PC-3 (cell line): ENCODE results near the gene CCR2.

Experiments used
- CTCF ChIP-seq: fragments of 300-600 bp; sonication (generic); conservative IDR thresholded peaks from 2 replicates; pipeline ENCODE4 v1.5.1; 2017; ENCODE audit warnings: antibody characterized with exemption, low read depth, mild to moderate bottlenecking, low read length
- EZH2 ChIP-seq: fragments of 300-600 bp; sonication (generic); IDR thresholded peaks from one replicate; pipeline ENCODE4 v1.6.1; 2017; ENCODE audit warnings: antibody characterized with exemption, mild to moderate bottlenecking, low read length; ENCODE audit not compliant: unreplicated experiment

GRCh38 chr3:46334741-46335478 is 19.0 kb upstream of the CCR2 start:
- TF ChIP-seq CTCF = no peak
- TF ChIP-seq EZH2 = no peak
